HepG2 (cell line): ENCODE data around the gene UBE2L6. TPM values are rescaled to one million over a fixed set of nuclear protein-coding genes. Genes with fewer than 3 reads are reported as not detected.

Experiments
- ATAC-seq: fragments of 200-7000 bp; cut with Tn5 transposase; 3 replicates; pipeline ENCODE4 v1.9.1; 2020; ENCODE audit warnings: mild to moderate bottlenecking, moderate library complexity
- BruUV-seq: library from RNA; stranded (reverse); fragments of 400-500 nt; replicated peaks from 2 replicates; lab custom pipeline; 2021; lab: Mats Ljungman, UMichigan
- CTCF ChIA-PET: fragments of 300-600 bp; formaldehyde crosslinking; extraction: SDS; loops from one replicate; lab custom pipeline; 2021; ENCODE audit warnings: low total read pairs, inconsistent platforms, low intra/inter-chr PET ratio; lab: Yijun Ruan, JAX
- POLR2A ChIA-PET: fragments of 350-600 bp; sonication (Branson Sonifier 250); formaldehyde crosslinking; loops from one replicate; lab custom pipeline; 2020; ENCODE audit warnings: antibody characterized with exemption, inconsistent platforms; lab: Yijun Ruan, JAX
- DNase-seq: peaks from one replicate; pipeline ENCODE4 v3.0.0-alpha.2; 2015; ENCODE audit warnings: low spot score
- FAIRE-seq: peaks from 3 replicates; lab custom pipeline; 2011; peaks lifted over from hg19 to GRCh38; lab: Jason Lieb, UNC
- H2AFZ ChIP-seq: one replicate; pipeline ENCODE4 v1.6.1; 2011; ENCODE audit warnings: low read length, inconsistent platforms
- H3K27ac ChIP-seq: fragments of 300-600 bp; 3 replicates; pipeline ENCODE4 v1.8.0; 2011; ENCODE audit warnings: mixed run types, mild to moderate bottlenecking, mixed read lengths, low read length, inconsistent platforms; ENCODE audit not compliant: insufficient read depth; ENCODE audit errors: extremely low read length
- H3K27me3 ChIP-seq, 2 experiments: fragments of 200-600 bp in 1 of 2; 2 replicates in 1 of 2; 3 replicates in 1 of 2; pipeline versions ENCODE4 v1.6.0 to v1.8.0; 2011; ENCODE audit warnings: low read length in 2 of 2, mild to moderate bottlenecking in 2 of 2, moderate library complexity in 2 of 2, inconsistent platforms in 1 of 2; ENCODE audit not compliant: insufficient read depth in 2 of 2, control insufficient read depth in 1 of 2
- H3K36me3 ChIP-seq, 2 experiments: fragments of 200-600 bp in 1 of 2; replicated peaks in 1 of 2; 2 replicates in 1 of 2; 3 replicates in 1 of 2; pipeline versions ENCODE4 v1.5.1 to v1.8.0; 2011; ENCODE audit warnings: low read length in 2 of 2, inconsistent platforms in 1 of 2; ENCODE audit not compliant: insufficient read depth in 2 of 2, control insufficient read depth in 1 of 2
- H3K4me1 ChIP-seq: 2 replicates; pipeline ENCODE4 v1.5.1; 2012; ENCODE audit warnings: low read length, inconsistent platforms; ENCODE audit not compliant: insufficient read depth
- H3K4me2 ChIP-seq: 2 replicates; pipeline ENCODE4 v1.6.0; 2011; ENCODE audit warnings: low read depth, low read length, inconsistent platforms
- H3K4me3 ChIP-seq, 3 experiments: fragments of 200-600 bp in 1 of 3; sonication (generic), shearing (Covaris generic) in 1 of 3; replicated peaks in 1 of 3; 2 replicates each; pipeline ENCODE4 v1.5.1; 2011 to 2016; ENCODE audit warnings: low read length in 3 of 3, inconsistent platforms in 2 of 3, low read depth in 2 of 3, mild to moderate bottlenecking in 2 of 3, control low read depth in 1 of 3, mixed read lengths in 1 of 3; ENCODE audit not compliant: insufficient read depth in 1 of 3
- H3K79me2 ChIP-seq: one replicate; pipeline ENCODE4 v1.6.1; 2011; ENCODE audit warnings: low read length, inconsistent platforms; ENCODE audit not compliant: insufficient read depth
- H3K9ac ChIP-seq: 2 replicates; pipeline ENCODE4 v1.6.0; 2011; ENCODE audit warnings: mild to moderate bottlenecking, low read depth, low read length, inconsistent platforms; ENCODE audit not compliant: insufficient read depth
- H3K9me3 ChIP-seq: 2 replicates; pipeline ENCODE4 v1.5.1; 2012; ENCODE audit warnings: mild to moderate bottlenecking, low read length
- H4K20me1 ChIP-seq: 2 replicates; pipeline ENCODE4 v1.6.0; 2011; ENCODE audit warnings: inconsistent platforms, mild to moderate bottlenecking, low read length, moderate library complexity; ENCODE audit not compliant: insufficient read depth
- BRF2 ChIP-seq: sonication (generic); formaldehyde crosslinking; IDR thresholded peaks from 2 replicates; pipeline ENCODE4 v1.8.1; 2022; ENCODE audit warnings: mild to moderate bottlenecking, missing genetic modification reagents
- CBFB ChIP-seq: sonication (generic); formaldehyde crosslinking; IDR thresholded peaks from 2 replicates; pipeline ENCODE4 v1.4.0; 2020; ENCODE audit warnings: missing genetic modification reagents
- DBP ChIP-seq: sonication (generic); formaldehyde crosslinking; IDR thresholded peaks from 2 replicates; pipeline ENCODE4 v1.4.0; 2020; ENCODE audit warnings: missing genetic modification reagents; ENCODE audit errors: not compliant biosample characterization
- ELF1 ChIP-seq: sonication (generic); formaldehyde crosslinking; IDR thresholded peaks from 2 replicates; pipeline ENCODE4 v1.4.0; 2020; ENCODE audit warnings: missing genetic modification reagents
- HNF4A ChIP-seq: sonication (generic); formaldehyde crosslinking; IDR thresholded peaks from 2 replicates; pipeline ENCODE4 v1.4.0; 2020; ENCODE audit warnings: missing genetic modification reagents
- JUND ChIP-seq: sonication (generic); formaldehyde crosslinking; IDR thresholded peaks from 2 replicates; pipeline ENCODE4 v1.8.0; 2022; ENCODE audit warnings: mild to moderate bottlenecking, missing genetic modification reagents
- MAFK ChIP-seq, 2 experiments: IDR thresholded peaks in 1 of 2; conservative IDR thresholded peaks in 1 of 2; 2 replicates each; pipeline ENCODE4 v1.6.1; 2011; ENCODE audit warnings: improper control_type of control experiment in 2 of 2, low read length in 2 of 2
- NCOA2 ChIP-seq: sonication (generic); formaldehyde crosslinking; IDR thresholded peaks from 2 replicates; pipeline ENCODE4 v1.8.0; 2022; ENCODE audit warnings: inconsistent platforms
- NR2F1 ChIP-seq, 2 experiments: fragments of 450-650 bp in 1 of 2; formaldehyde crosslinking in 1 of 2; IDR thresholded peaks; 2 replicates each; pipeline versions ENCODE4 v1.5.0 to v1.6.1; 2016 to 2020; ENCODE audit warnings: mild to moderate bottlenecking in 1 of 2, missing compliant biosample characterization in 1 of 2, missing genetic modification reagents in 1 of 2, moderate library complexity in 1 of 2
- POLR2AphosphoS2 ChIP-seq: IDR thresholded peaks from 2 replicates; pipeline ENCODE4 v1.6.1; 2011; ENCODE audit warnings: low read depth, low read length, improper control_type of control experiment
- SAFB2 ChIP-seq: sonication (generic); formaldehyde crosslinking; IDR thresholded peaks from 2 replicates; pipeline ENCODE4 v1.5.1; 2020; ENCODE audit warnings: missing genetic modification reagents, low read depth, mild to moderate bottlenecking, borderline replicate concordance
- TBX2 ChIP-seq: sonication (generic); formaldehyde crosslinking; IDR thresholded peaks from 2 replicates; pipeline ENCODE4 v1.5.0; 2020; ENCODE audit warnings: missing genetic modification reagents, mild to moderate bottlenecking, borderline replicate concordance
- TEAD2 ChIP-seq: sonication (generic); formaldehyde crosslinking; IDR thresholded peaks from 2 replicates; pipeline ENCODE4 v1.9.0; 2021; ENCODE audit warnings: missing genetic modification reagents
- ZFP62 ChIP-seq: sonication (generic); formaldehyde crosslinking; IDR thresholded peaks from 2 replicates; pipeline ENCODE4 v1.4.0; 2020; ENCODE audit warnings: missing genetic modification reagents
- ZNF768 ChIP-seq: sonication (generic); formaldehyde crosslinking; IDR thresholded peaks from 2 replicates; pipeline ENCODE4 v1.4.0; 2020; ENCODE audit warnings: missing genetic modification reagents
- WGBS: methylation state at CpG from one replicate; pipeline ENCODE4 v1.1.6; 2017; ENCODE audit warnings: low lambda C conversion rate; 5-methylcytosine and 5-hydroxymethylcytosine counted together
- in situ Hi-C: cut with HindIII; loops from 2 replicates; pipeline ENCODE4 v1.10.0; 2017; ENCODE audit warnings: low pct_unique_long_range_greater_than_20kb; ENCODE audit not compliant: extremely low pct_ligation_motif_present
- intact Hi-C: fragments of 100-400 bp; cut with micrococcal nuclease; formaldehyde crosslinking; loops from one replicate; pipeline ENCODE4 v1.10.0; 2022; ENCODE audit not compliant: unreplicated experiment
- polyA plus RNA-seq, 8 experiments: library from polyadenylated mRNA; depleted of rRNA in 3 of 8; stranded (reverse) in 7 of 8; unstranded in 1 of 8; fragments of >200 nt; fragmentation: Illumina TruSeq in 4 of 8; extraction: Trizol in 4 of 8; gene quantifications; 2 replicates each; pipeline versions ENCODE4 v1.2.1 to v1.2.3, GENCODE V29; 2011 to 2016; ENCODE audit warnings: low read depth in 4 of 8, missing spikeins in 1 of 8, mixed read lengths in 1 of 8; ENCODE audit not compliant: insufficient read depth in 1 of 8
- total RNA-seq, 5 experiments: library from RNA; depleted of rRNA; stranded (reverse); fragments of >200 nt; fragmentation: Illumina TruSeq; extraction: Trizol; gene quantifications; 2 replicates each; pipeline ENCODE4 v1.2.3, GENCODE V29; 2016; ENCODE audit warnings: low read depth in 1 of 5
- TF ChIP-seq, protein P1 (sequence below): sonication (generic); formaldehyde crosslinking; IDR thresholded peaks from 2 replicates; pipeline ENCODE4 v1.4.0; 2020; ENCODE audit warnings: mild to moderate bottlenecking, missing genetic modification reagents
- TF ChIP-seq, protein P2 (sequence below): sonication (generic); formaldehyde crosslinking; IDR thresholded peaks from 2 replicates; pipeline ENCODE4 v1.4.0; 2020; ENCODE audit warnings: missing genetic modification reagents, mild to moderate bottlenecking, borderline replicate concordance

Gene UBE2L6
- total and polyA plus RNA-seq, 2 of the 13 experiments (the other 11 are each of a cell fraction or from before 2014, with no cell fraction given) = 30.3 to 30.4 TPM

- H3K4me3 ChIP-seq = no peak overlapping the region
- TF ChIP-seq HNF4A (CRISPR knock-in tag) (0 out of 2 replicates have a peak, but pooled peaks have one; percentile 6), CBFB (no peak), ELF1 (CRISPR knock-in tag) (no peak), SAFB2 (CRISPR knock-in tag) (no peak), DBP (CRISPR knock-in tag) (no peak), ZFP62 (no peak), JUND (CRISPR knock-in tag) (no peak), BRF2 (no peak), NCOA2 (CRISPR knock-in tag) (no peak), ZNF768 (peak; percentile 75; the same call in 1 of the 2 replicates), TBX2 (CRISPR knock-in tag) (no peak), TEAD2 (CRISPR knock-in tag) (no peak), MAFK (conservative IDR thresholded peaks at IDR 0.05 in 1 of 2, IDR thresholded peaks at IDR 0.05 in 1 of 2; ENCODE audit: low read length in 2 of 2) (no peak), NR2F1 (CRISPR knock-in tag; IDR thresholded peaks at IDR 0.05) (no peak), POLR2AphosphoS2 (no peak)
- TF ChIP-seq, protein P1, sequence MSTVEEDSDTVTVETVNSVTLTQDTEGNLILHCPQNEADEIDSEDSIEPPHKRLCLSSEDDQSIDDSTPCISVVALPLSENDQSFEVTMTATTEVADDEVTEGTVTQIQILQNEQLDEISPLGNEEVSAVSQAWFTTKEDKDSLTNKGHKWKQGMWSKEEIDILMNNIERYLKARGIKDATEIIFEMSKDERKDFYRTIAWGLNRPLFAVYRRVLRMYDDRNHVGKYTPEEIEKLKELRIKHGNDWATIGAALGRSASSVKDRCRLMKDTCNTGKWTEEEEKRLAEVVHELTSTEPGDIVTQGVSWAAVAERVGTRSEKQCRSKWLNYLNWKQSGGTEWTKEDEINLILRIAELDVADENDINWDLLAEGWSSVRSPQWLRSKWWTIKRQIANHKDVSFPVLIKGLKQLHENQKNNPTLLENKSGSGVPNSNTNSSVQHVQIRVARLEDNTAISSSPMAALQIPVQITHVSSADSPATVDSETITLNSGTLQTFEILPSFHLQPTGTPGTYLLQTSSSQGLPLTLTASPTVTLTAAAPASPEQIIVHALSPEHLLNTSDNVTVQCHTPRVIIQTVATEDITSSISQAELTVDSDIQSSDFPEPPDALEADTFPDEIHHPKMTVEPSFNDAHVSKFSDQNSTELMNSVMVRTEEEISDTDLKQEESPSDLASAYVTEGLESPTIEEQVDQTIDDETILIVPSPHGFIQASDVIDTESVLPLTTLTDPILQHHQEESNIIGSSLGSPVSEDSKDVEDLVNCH (CRISPR knock-in tag) = no peak
- TF ChIP-seq, protein P2, sequence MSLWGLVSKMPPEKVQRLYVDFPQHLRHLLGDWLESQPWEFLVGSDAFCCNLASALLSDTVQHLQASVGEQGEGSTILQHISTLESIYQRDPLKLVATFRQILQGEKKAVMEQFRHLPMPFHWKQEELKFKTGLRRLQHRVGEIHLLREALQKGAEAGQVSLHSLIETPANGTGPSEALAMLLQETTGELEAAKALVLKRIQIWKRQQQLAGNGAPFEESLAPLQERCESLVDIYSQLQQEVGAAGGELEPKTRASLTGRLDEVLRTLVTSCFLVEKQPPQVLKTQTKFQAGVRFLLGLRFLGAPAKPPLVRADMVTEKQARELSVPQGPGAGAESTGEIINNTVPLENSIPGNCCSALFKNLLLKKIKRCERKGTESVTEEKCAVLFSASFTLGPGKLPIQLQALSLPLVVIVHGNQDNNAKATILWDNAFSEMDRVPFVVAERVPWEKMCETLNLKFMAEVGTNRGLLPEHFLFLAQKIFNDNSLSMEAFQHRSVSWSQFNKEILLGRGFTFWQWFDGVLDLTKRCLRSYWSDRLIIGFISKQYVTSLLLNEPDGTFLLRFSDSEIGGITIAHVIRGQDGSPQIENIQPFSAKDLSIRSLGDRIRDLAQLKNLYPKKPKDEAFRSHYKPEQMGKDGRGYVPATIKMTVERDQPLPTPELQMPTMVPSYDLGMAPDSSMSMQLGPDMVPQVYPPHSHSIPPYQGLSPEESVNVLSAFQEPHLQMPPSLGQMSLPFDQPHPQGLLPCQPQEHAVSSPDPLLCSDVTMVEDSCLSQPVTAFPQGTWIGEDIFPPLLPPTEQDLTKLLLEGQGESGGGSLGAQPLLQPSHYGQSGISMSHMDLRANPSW (CRISPR knock-in tag) = 0 out of 2 replicates have a peak, but pooled peaks have one; percentile 29
- POLR2A ChIA-PET = interaction anchor here (2.4 to 9.7 kb wide), 3 partner anchors 9 to 13 kb away, joined by 7 to 111 read pairs (median 14); partner anchors contain the start of gene SLC43A1
- H2AFZ ChIP-seq = no peak overlapping the region
- H3K27ac ChIP-seq = no peak overlapping the region
- peaks cover 8 to 41% of the 10 kb centered on the region in 2 experiments; a peak in 4 of 5 replicates for H3K36me3 ChIP-seq
- CTCF ChIA-PET = interaction anchor here (0.7 kb wide), 1 partner anchor 21 kb away, joined by 4 read pairs; no protein-coding TSS in a partner anchor
- DNase-seq (no peak), FAIRE-seq (no peak), ATAC-seq (no peak)
- peaks cover 13% of the 10 kb centered on the region for H4K20me1 ChIP-seq
- H3K9ac ChIP-seq = no peak overlapping the region
- peaks cover 90% of the 10 kb centered on the region for H3K4me1 ChIP-seq
- H3K4me2 ChIP-seq = no peak overlapping the region
- no TSS peak for BruUV-seq
- in situ Hi-C loops = no loop called here
- H3K27me3 ChIP-seq = no peaks in the 10 kb centered on the region
- 60% methylated on average over 1 of the region's 1 CpG for WGBS
- peaks cover 64% of the 10 kb centered on the region for H3K79me2 ChIP-seq
- no peaks in the 10 kb centered on the region for H3K9me3 ChIP-seq
- intact Hi-C loops = no loop called here
These were observed 61.0 kb downstream of the UBE2L6 start for GRCh38 chr11:57506522-57506921.
